NK-92 (cell line): ENCODE results near the gene KRT77.

ENCODE experiments used
- DNase-seq: peaks from one replicate; lab custom pipeline; 2025; ENCODE audit not compliant: unreplicated experiment; lab: John Stamatoyannopoulos, UW

KRT77 gene

DNA sequence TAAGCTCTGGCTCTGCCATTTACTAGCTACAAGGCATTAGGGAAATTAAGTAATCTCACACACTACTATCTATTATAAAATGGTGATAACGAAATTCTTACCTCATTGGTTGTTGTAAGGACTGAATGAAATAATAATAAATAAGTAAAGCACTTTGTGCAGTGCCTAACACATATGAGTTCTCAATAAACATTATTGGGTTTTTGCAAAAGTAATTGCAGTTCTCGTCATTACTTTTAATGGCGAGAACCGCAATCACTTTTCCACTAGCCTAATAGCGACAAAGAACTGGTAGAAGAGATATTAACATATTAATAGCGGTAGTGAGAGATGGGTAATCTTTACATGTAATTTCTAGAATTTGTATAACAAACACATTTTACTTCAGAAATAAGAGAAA is 9.2 kb downstream of the KRT77 start:
- no peak for DNase-seq

DNA sequence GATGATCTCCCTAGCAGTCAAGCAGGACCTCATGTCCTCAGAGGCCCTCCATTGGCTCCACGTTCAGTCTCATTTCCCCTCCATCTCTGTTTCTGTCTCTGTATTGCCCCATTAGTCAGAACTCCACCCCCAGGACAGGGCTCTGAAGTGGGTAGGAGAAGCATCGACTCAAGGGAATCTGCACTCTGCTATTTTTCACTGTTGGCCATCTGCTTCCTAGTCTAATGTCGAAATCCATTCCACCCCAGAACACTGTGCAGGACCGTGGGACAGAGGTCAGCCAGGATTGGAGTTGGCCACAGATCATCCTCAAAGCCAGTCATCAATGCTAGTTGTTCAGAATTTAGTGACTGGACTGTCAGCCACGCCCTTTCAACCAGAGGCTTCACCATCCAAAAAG is 10.1 kb downstream of the KRT77 start:
- no peak for DNase-seq

DNA sequence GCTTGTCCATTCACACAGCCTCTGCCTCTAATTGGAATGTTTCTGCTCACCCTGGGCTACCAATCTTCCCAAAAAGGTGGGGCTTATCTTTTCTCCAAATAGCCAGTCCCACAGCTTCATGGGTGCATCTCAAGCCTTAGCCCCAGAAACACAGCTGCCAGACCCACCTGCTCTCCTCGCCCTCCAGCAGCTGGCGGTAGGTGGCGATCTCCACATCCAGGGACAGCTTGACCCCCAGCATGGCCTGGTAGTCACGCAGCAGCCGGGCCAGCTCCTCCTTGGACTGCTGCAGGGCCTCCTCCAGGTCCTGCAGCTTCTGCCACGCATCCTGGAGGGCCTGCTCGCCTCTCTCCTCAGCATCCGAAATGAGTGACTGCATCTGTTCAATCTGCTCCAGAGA is 11.1 kb downstream of the KRT77 start:
- DNase-seq: no peak

DNA sequence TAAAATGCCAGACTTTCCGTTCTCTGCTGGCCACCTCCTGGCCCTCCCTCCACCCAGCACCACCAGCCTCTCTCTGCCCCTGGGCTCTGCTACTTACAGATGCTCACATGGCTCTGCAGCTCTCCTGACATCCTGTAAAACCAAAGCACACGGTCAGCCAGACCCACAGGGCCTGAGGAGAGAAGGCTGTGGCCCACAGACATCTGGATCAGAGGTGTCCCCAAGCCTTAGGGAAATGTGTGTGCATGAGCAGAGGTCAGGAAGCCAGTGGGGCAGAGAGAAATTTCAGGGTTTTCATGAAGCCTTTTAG is 11.5 kb downstream of the KRT77 start:
- no peak for DNase-seq

DNA sequence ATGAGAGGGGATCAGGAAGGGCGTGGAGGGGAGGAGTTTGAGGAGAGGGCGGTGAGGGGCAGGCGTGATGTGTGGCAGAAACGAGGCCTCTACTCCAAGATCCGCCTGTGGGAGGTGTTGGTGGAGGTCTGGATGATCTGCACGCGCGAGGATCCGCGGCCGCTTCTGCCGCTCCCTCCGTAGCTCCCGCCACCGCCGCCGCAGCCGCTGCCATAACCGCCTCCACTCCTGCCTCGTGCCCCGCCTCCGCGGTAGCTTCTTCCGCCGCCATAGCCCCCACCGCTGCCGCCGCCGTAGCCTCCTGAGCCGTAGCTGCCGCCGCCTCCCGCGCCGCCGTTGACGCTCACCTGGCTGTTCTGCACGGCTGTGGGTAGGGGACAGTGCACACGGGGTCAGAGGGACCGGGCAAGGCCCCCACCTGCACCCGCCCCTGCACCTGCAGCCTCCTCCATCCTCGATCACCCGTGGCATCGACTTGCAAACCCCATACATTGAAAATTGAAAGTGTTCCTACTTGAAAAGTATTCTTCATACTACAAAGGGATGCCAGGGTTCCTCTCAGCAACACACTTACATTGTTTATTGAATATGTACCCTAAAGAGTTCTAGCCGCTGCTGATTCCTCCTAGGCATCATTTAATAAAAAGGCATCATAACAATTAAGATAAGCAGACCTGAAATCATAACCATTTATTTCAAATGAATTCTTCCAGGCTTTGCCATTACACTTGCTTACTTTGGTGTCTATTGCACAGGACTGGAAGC is 12.1 kb downstream of the KRT77 start:
- no peak for DNase-seq

DNA sequence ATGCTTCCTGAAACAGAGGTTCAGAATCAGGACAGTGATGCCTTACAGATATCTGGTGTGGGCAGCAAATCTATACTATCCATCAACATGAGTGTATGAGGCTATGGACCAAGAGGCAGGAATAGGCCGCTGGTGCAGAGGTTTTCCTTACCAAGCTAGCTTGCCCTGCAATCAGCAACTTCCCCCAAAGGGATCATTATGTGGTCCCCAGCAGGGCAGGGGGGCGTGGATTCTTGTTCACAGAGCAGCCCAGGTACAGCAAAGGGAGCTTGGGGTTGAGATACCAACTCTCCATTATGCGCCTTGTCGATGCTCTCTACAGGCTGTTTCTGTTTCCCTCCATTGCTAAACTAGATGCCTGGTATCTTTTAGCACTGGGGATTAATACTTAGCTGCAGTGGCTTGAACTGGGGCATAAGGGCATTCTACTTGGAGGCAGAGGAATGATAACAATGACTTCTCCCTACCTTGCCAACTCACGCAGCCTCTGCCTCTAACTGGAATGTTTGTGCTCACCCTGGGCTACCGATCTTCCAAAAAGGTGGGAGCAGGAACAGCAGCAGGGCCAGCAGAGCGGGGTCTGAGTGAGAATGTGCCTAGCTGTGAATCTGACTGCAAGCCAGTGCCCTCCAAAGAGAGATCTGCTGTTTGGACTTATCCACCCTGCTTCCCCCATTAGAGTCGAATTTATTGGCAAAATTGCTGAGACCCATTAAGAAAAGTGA is 12.8 kb downstream of the KRT77 start:
- no peak for DNase-seq

DNA sequence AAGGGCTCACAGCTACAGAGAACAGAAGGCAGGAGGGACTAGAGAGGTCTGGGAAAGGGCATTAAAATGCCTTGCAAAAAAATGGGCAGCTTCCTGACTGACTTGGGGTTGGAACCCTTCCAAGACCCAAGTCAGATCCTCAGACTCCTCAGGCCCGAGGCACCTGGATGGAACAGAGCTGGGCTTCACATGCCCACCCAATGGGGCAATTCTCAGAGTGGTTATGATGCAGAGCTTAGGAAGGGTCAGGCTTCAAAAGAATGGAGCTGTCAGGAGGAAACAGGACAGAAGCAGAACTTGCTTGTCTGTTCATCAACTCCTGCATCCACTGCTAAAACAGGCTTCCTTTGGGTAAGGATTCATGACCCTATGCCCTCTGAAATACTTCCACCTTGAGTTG is 13.4 kb downstream of the KRT77 start:
- DNase-seq: no peak

DNA sequence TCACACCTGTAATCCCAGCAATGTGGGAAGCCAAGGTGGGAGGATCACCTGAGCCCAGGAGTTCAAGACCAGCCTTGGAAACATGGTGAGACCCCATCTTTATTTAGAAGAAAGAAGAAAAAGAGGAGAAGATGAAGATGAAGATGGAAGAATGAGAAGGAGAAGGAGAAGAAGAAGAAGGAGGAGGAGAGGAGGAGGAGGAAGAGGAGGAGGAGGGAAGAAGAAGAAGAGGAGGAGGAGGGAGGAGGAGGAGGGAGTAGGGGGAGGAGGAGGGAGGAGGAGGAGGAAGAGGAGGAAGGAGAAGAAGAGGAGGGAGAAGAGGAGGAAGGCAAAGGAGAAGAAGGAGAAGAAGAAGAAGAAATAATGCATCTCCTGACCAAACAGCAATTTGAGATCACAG is 14.1 kb downstream of the KRT77 start:
- DNase-seq: no peak

DNA sequence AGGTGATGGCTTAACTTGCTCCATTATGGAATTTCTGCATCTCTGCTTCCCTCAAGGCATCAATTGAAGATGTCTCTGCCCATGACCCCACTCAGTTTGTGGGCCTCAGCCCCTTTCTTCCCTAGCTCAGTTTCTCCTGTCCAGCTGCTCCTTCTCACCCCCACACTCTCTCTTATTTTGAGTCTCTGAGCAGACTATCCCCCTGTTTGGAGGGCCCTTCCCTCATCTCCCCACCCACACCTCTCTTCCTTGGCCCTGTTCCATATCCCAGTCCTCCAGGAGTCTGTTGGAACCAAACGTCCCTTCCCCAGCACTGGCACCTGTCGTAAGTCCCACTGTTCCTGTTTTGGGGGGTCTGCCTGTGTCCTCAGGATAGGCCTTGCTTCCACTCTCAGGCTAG is 14.8 kb downstream of the KRT77 start:
- no peak for DNase-seq

DNA sequence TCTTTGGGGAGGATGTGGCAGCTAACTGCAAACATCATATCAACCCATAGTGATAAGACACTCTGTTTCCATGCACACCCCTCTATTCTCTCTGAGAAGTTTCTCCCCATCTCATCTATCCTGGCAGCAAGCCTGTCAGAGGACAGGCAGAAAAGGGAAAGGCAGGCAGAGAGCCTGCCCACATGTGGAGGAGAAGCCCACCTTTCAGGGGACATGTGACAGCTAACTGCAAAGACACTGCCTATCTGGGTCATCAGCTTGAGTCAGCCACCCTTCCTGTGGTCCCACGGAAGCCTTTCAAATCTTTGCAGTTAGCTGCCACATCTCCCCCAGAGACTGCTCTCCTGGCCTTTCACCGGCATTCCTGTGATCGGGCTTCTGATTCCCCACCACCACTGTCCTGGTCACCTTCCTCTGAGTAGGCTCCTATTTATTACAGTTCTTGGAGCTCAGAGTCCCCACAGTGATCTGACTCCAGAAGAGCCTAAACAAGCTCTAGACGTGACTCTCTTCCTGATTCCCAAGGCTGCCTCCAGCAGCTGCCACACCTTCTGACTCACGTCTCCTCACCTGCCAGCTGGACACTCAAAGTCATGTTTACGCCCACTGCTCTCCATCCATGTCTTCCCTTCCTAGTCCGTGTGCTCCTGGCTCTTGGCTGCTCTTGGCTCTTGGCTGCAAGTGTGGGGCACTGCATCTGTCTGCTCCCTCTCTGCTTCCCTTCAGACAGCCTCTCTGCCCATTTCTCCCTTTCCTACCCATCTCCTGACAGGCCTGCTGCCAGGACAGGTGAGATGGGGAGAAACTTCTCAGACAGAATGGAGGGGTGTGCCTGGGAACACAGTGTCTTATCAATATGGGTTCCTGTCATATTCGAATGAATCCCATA is 15.6 kb downstream of the KRT77 start:
- DNase-seq: no peak

DNA sequence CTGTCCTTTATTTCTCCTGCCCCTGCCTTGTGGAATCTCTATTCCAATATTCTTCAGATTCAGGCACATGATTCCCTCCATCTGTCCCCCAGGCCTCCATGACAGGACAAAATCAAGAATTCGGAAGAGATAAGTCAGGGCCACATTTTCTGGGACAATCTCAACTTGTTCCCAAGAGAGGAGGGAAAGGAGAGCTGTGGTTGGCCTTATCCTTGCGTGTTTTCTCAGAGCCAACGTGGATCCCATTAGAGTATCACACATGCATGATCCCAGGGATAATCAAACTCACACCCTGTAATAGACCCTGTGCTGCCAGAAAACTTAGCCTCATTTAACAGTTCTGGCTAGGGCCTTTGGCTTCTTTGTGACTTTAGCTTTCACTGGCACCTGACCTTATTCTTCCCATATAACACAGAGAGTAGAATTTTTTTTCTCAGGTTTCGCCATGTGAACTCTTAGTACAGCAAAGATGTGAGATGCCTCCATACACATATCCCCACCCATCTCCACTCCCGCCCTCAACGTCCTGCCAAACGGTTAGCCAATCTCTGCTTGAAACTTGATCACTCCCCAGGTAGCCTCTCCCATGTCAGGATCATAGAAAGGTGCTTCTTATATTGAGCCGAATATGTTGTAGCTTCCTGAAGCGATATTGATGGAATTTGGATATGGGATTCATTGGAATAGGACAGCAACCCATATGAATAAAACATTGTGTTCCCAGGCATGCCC is 16.4 kb downstream of the KRT77 start:
- DNase-seq: no peak

DNA sequence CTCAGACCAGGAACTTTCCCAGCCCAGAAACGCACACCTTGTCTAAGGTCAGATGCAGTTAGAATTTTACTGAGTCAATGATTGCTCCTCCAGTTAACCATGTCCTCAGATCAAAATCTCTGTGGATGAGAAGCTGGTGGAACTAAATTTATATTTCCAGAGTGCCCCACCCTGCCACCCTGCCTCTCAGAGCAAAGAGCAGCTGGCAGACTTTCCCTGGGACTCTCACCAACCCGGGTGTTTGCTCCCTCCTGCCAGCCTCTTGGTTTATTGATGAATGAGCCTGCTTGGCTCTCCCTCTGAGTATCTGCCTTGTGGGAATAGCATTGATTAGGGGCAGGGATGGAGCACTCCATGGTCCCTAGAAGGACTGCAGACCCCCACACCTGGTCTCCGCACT is 17.3 kb downstream of the KRT77 start:
- DNase-seq: no peak

DNA sequence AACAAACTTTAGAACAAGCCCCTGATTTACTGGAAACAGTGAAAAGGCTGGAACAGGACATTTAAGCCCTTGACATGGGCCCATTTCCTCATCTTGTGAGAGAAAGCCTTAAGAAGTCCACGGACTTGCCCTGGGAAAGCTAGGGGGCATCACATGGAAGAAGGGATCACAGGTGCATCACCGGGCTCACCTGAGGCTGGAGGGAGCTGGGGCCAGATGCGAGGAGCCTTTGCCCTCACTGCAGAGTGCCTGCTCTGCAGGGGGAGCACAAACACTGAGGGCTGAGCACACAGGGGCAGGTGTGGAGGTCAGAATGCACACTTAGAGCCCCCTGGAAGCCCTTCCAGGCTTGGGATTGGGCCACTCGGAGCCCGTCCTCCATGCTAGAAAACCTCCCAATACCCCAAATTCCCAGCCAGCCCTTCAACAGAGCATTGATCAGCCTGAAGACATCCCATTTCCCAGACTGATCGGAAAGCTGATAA is 17.9 kb downstream of the KRT77 start:
- no peak for DNase-seq

DNA sequence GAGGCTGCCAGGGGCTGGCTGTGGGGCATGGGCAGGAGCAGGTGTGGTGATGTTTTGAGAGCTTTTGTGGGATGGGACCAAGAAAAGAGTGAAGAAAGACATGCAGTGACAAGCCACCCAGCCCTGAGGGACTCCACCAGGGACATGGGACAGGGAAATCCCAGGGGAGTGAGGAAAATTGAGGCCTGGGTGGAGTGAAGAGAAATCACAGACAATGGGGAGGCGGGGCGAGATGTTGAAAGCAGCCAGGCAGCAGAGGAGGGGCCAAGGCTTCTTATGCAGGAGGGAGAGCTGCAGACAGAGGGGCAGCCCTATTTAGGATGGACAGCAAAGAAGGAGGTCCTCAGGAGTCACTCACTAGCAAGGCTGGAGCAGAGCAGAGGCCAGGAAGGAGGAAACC is 18.9 kb downstream of the KRT77 start:
- DNase-seq: no peak

DNA sequence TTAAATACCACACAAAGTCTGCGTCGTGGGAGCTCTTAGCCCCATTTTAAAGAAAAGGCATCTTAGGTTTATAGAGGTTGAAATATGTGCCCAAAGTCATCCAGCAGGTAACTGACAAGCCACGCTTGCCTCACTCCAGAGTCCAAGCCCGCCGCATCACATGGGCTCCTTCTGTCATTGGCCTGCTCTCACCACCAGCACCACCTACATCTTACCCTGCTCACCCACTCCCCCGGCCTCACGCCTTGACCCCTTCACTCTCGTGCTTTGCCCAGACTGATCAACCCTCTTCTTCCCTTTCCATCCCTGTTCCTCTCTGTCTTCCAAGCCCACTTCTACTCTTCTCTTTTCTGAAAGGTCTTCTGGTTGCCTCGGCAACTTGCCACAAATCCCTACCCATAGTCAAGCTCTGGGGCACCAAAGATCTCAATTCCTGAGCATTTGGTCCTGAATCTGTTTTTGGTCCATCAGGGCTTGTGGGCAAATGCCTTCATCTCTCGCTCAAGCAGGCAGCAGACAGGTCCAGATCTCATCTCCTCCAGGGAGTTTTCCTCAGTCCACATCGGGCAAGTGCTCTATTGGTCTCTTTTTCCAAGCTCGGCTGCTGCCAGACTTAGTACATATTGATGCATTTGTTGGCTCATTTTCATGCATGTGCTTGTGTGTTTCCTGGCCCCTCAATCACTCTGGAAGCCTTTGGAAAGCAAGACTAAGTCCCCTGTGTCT is 19.6 kb downstream of the KRT77 start:
- DNase-seq: no peak

DNA sequence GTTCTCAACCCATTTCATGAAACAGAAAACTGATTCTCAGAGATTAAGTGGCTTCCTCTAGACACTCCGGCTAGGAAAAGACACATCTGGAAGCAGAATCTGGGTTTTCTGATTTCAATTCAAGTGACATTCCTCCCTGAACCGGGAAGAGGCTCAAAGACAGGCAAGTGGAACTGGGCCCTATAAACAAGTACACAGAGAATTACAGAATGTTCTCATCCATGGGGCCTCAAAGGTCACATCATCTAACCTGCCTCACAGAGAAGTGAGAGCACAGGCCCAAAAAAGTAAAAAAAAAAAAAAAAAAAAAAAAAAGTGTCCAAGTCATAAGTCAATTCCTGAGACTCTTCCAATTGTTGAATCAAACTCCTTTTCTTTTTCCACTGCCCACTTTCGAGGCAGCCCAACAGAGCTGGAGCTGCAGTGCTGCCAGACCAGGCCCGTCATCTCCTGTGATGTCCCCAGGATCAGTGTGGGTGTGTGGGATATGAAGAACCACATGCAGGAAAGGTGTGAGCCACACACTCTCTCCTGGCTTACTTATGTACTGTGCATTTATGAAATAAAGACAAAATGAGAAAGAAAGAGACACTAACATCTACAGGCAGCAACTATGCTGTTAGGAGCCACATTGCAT is 20.3 kb downstream of the KRT77 start:
- DNase-seq: no peak

DNA sequence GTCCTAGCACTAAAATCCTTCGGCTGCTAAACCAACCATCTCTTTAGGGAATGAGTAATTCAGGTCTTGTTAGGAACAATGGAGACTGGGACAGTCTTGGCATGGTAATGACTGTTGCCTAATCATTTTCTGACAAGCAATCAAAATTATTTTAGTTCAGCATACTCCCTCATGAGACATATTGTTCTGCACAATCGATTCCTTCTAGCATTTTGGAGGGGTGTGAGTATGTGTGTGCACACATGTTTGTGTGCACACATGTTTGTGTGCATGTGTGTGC is 21.0 kb downstream of the KRT77 start:
- DNase-seq: no peak

DNA sequence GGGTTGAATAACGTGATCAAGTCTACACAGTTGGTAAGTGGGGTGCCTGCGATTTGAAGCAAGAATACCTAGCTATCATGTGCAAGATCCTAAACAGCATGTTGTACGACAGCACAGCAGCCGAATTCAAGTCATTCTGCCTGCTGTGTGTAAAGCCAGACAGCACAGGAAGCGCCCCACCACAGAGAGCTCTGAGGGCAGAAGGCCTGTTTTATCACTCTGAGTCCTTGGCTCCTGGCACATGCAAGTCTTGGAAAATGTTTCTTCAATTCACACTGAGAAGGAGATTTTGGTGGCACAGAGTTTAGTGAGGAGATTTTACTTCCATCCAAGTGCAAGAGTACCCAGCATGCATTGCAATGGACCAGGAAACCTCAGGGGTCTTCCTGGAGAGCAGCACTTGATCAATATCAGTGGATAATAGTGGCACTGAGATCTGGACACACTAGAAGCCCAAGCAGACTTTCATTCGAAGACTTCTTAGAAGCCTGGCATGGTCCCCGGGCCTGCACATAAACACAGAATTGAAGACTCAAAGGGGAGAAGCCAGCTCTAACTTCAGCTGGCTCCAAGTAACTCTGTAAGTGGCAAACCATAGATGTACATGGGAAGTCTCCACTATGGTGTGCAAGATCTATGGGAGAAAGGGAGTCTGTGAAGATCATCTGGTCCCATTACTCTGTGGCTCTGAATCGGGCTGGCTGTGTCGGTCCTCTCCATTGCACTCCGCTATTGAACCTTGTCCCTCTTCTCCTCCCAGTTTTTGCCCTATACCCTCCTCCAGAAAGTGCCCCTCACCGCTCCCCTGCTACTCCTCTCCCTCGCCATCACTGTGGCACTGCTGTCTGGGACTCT is 21.6 kb downstream of the KRT77 start:
- no peak for DNase-seq

DNA sequence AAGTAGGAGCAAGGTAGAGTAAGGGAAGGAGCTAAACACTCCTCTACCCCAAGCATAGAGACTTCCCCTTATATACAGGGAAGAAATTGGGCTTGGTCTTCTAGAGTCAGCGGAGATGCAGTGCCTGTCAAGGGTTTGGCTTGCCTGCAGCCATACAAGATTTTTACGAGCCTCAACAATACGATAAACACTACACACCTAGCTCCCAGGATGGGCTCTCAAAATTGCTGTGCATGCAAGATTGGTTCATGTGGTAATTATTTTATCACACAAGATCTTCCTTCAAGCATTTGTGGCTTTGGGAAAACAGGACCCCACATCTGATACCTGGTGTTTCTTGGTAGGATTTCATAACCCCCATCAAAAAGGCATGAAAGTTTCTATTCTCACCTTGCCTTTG is 23.0 kb downstream of the KRT77 start, which contains the start of gene KRT1:
TSS of gene KRT1 (minus strand) at position 45 of the 400 bp plus-strand sequence. CDS start 59 bp downstream, outside the sequence.
- DNase-seq: no peak
